Breast epithelium (tissue), 3 donors: ENCODE data around the gene GNAQ.

Experiments
- POLR2A ChIP-seq: fragments of 450-650 bp; IDR thresholded peaks from one replicate; pipeline ENCODE4 v1.6.1; 2016; ENCODE audit warnings: antibody characterized with exemption, mild to moderate bottlenecking, moderate library complexity
- POLR2AphosphoS5 ChIP-seq, 3 donors: sonication (generic); formaldehyde crosslinking; IDR thresholded peaks; one replicate each; pipeline ENCODE4 v1.6.1; 2017; ENCODE audit warnings: antibody characterized with exemption in 3 of 3
- TF ChIP-seq, protein P1 (sequence below), 3 donors: fragments of 450-650 bp; IDR thresholded peaks; one replicate each; pipeline ENCODE4 v1.5.1; 2016 to 2017; ENCODE audit warnings: antibody characterized with exemption in 3 of 3, mild to moderate bottlenecking in 3 of 3, moderate library complexity in 3 of 3

DNA sequence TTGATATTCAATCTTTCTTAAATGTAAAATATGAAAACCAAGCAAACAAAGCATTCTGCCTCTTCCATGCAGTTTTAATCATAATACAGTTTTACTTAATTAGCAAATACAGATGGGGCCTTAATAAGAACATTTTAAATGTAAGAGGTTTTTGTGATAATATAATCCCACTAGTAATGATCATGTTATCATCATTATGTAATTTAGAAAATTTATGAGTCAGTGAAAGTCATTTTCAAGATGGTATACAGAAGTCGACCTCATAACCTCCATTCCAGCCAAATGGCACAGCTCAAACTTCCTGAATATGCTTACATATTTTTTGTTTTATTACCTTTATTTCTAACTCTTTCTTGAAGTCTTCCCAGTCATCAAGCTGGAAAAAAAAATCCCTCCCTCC lies 281.3 kb downstream of the GNAQ start:
- TF ChIP-seq, protein P1, sequence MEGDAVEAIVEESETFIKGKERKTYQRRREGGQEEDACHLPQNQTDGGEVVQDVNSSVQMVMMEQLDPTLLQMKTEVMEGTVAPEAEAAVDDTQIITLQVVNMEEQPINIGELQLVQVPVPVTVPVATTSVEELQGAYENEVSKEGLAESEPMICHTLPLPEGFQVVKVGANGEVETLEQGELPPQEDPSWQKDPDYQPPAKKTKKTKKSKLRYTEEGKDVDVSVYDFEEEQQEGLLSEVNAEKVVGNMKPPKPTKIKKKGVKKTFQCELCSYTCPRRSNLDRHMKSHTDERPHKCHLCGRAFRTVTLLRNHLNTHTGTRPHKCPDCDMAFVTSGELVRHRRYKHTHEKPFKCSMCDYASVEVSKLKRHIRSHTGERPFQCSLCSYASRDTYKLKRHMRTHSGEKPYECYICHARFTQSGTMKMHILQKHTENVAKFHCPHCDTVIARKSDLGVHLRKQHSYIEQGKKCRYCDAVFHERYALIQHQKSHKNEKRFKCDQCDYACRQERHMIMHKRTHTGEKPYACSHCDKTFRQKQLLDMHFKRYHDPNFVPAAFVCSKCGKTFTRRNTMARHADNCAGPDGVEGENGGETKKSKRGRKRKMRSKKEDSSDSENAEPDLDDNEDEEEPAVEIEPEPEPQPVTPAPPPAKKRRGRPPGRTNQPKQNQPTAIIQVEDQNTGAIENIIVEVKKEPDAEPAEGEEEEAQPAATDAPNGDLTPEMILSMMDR (IDR thresholded peaks at IDR 0.05): no peak
- no peak for TF ChIP-seq POLR2A
- TF ChIP-seq POLR2AphosphoS5 (IDR thresholded peaks at IDR 0.05): no peak
